GM06990 (cell line): ENCODE results near the gene ENAH.

ENCODE experiments used
- DNase-seq: peaks from one replicate; pipeline ENCODE4 v3.0.0-alpha.2; 2011; ENCODE audit not compliant: insufficient read length; ENCODE audit errors: extremely low read depth
- H3K27me3 ChIP-seq: replicated peaks from 2 replicates; pipeline ENCODE4 v1.6.0; 2011; ENCODE audit warnings: low read length; ENCODE audit not compliant: control insufficient read depth, insufficient read depth
- H3K36me3 ChIP-seq: 2 replicates; pipeline ENCODE4 v1.5.1; 2011; ENCODE audit warnings: low read length; ENCODE audit not compliant: control insufficient read depth, insufficient read depth
- H3K4me3 ChIP-seq: replicated peaks from 2 replicates; pipeline ENCODE4 v1.5.1; 2011; ENCODE audit warnings: low read depth, mild to moderate bottlenecking, control low read depth, low read length
- CTCF ChIP-seq: IDR thresholded peaks from 2 replicates; pipeline ENCODE4 v1.5.1; 2011; ENCODE audit warnings: low read length, control low read depth, mild to moderate bottlenecking, inconsistent platforms; ENCODE audit not compliant: insufficient read depth, poor library complexity, severe bottlenecking

Gene ENAH

GRCh38 chr1:225481738-225482137 is 171.2 kb downstream of the ENAH start:
- no peaks in the 10 kb centered on the region for H3K36me3 ChIP-seq
- no peaks in the 10 kb centered on the region; the same call in 1 of the 2 replicates for H3K27me3 ChIP-seq
- no peak overlapping the region for H3K4me3 ChIP-seq
- DNase-seq: no peak
- TF ChIP-seq CTCF: no peak

- Histone ChIP-seq H3K36me3 (no peaks in the 10 kb centered on the region), H3K27me3 (no peaks in the 10 kb centered on the region; the same call in 1 of the 2 replicates), H3K4me3 (no peak overlapping the region)
- peak; percentile 89 for TF ChIP-seq CTCF
- peak; percentile 36 for DNase-seq
Observed at GRCh38 chr1:225480825-225481434, 172.0 kb downstream of the ENAH start.

- H3K27me3 ChIP-seq: no peaks in the 10 kb centered on the region
- H3K36me3 ChIP-seq: no peaks in the 10 kb centered on the region
- TF ChIP-seq CTCF: no peak
- no peak for DNase-seq
- no peak overlapping the region for H3K4me3 ChIP-seq
Observed at GRCh38 chr1:225479996-225480720, 172.8 kb downstream of the ENAH start.

GRCh38 chr1:225479341-225479740 is 173.6 kb downstream of the ENAH start:
- H3K27me3 ChIP-seq: no peaks in the 10 kb centered on the region
- no peak overlapping the region for H3K4me3 ChIP-seq
- H3K36me3 ChIP-seq: no peaks in the 10 kb centered on the region
- no peak for TF ChIP-seq CTCF
- no peak for DNase-seq

GRCh38 chr1:225477296-225477911 is 175.5 kb downstream of the ENAH start:
- H3K36me3 ChIP-seq: no peaks in the 10 kb centered on the region
- no peak for DNase-seq
- TF ChIP-seq CTCF: no peak
- H3K27me3 ChIP-seq: no peaks in the 10 kb centered on the region
- H3K4me3 ChIP-seq: no peak overlapping the region
